HTR-8/SVneo (cell line): Measurements from ENCODE around the gene DCAF6.
A peak's percentile ranks its signal among the peaks of the same experiment; 100 is the strongest.

ENCODE experiments used
- DNase-seq: peaks from one replicate; pipeline ENCODE4 v3.0.0; 2011; ENCODE audit warnings: low spot score, mixed read lengths; ENCODE audit not compliant: insufficient read length
- FAIRE-seq: peaks from 2 replicates; lab custom pipeline; 2011; peaks lifted over from hg19 to GRCh38; lab: Jason Lieb, UNC

Gene DCAF6

GRCh38 chr1:168096296-168097165, 160.0 kb downstream of the DCAF6 start:
- FAIRE-seq: no peak
- no peak for DNase-seq

- FAIRE-seq (no peak), DNase-seq (no peak)
Measured at GRCh38 chr1:168097921-168098528, 161.5 kb downstream of the DCAF6 start.

- FAIRE-seq (no peak), DNase-seq (no peak)
Measured at GRCh38 chr1:168098534-168099320, 162.2 kb downstream of the DCAF6 start.

- FAIRE-seq (no peak), DNase-seq (no peak)
Measured at GRCh38 chr1:168099337-168099801, 162.9 kb downstream of the DCAF6 start.

GRCh38 chr1:168100315-168101002, 164.0 kb downstream of the DCAF6 start:
- FAIRE-seq (no peak), DNase-seq (no peak)

GRCh38 chr1:168101336-168101735, 164.9 kb downstream of the DCAF6 start:
- FAIRE-seq (no peak), DNase-seq (no peak)

GRCh38 chr1:168102487-168102886, 166.0 kb downstream of the DCAF6 start:
- DNase-seq (no peak), FAIRE-seq (no peak)

GRCh38 chr1:168104535-168104934, 168.1 kb downstream of the DCAF6 start:
- no peak for FAIRE-seq

GRCh38 chr1:168105846-168106245, 169.4 kb downstream of the DCAF6 start:
- DNase-seq (no peak), FAIRE-seq (no peak)

More at GRCh38 chr1:168104535-168104934, 168.1 kb downstream of the DCAF6 start:
- DNase-seq: no peak

GRCh38 chr1:168106274-168106673, 169.8 kb downstream of the DCAF6 start:
- FAIRE-seq (no peak), DNase-seq (no peak)

- FAIRE-seq (no peak), DNase-seq (no peak)
Measured at GRCh38 chr1:168110896-168111545, 174.5 kb downstream of the DCAF6 start.

- FAIRE-seq (peak; percentile 42), DNase-seq (peak; percentile 81)
Measured at GRCh38 chr1:168112673-168113305, 176.3 kb downstream of the DCAF6 start.

GRCh38 chr1:168114845-168115244, 178.4 kb downstream of the DCAF6 start:
- DNase-seq (no peak), FAIRE-seq (no peak)

- no peak for DNase-seq
- no peak for FAIRE-seq
Measured at GRCh38 chr1:168116327-168116799, 179.9 kb downstream of the DCAF6 start.

GRCh38 chr1:168119750-168120149, 183.3 kb downstream of the DCAF6 start:
- FAIRE-seq: no peak
- DNase-seq: no peak

- no peak for DNase-seq
- FAIRE-seq: no peak
Measured at GRCh38 chr1:168121401-168122011, 185.0 kb downstream of the DCAF6 start.

GRCh38 chr1:168125051-168125450, 188.6 kb downstream of the DCAF6 start:
- FAIRE-seq (no peak), DNase-seq (no peak)
